Activated CD4-positive, alpha-beta T cell treated with anti-CD3 and anti-CD28 coated beads for 48 hours (primary cell): ENCODE results near the gene JMJD8.

Source experiments
- DNase-seq: peaks from one replicate; pipeline ENCODE4 v3.0.0-alpha.2; 2020

Gene JMJD8

GRCh38 chr16:684071-684794 is at the start of gene JMJD8:
JMJD8 (minus strand) TSS chr16:684334; CDS start chr16:684319, 15 bp downstream.
- peak; percentile 98 for DNase-seq

- DNase-seq: peak; percentile 54
Observed at GRCh38 chr16:733382-734207, 49.5 kb upstream of the JMJD8 start.

- DNase-seq: no peak
Observed at GRCh38 chr16:732936-733335, 48.8 kb upstream of the JMJD8 start.

- no peak for DNase-seq
Observed at GRCh38 chr16:732332-732731, 48.2 kb upstream of the JMJD8 start.

GRCh38 chr16:730666-731509 is 46.8 kb upstream of the JMJD8 start:
- no peak for DNase-seq

GRCh38 chr16:729768-730665 is 45.9 kb upstream of the JMJD8 start:
- DNase-seq: no peak

GRCh38 chr16:728890-729744 is 45.0 kb upstream of the JMJD8 start:
- no peak for DNase-seq

- peak; percentile 66 for DNase-seq
Observed at GRCh38 chr16:728131-728889, 44.2 kb upstream of the JMJD8 start.

GRCh38 chr16:727291-727977 is 43.3 kb upstream of the JMJD8 start:
- peak; percentile 43 for DNase-seq

- DNase-seq: peak; percentile 66
Observed at GRCh38 chr16:726438-727290, 42.5 kb upstream of the JMJD8 start, which contains the start of the genes CCDC78 and HAGHL. CCDC78 (minus strand) TSS chr16:726443; CDS start chr16:726367, 76 bp downstream. HAGHL (plus strand) TSS chr16:727106; CDS start chr16:727510, 404 bp downstream.

- DNase-seq: no peak
Observed at GRCh38 chr16:726188-726437, 42.0 kb upstream of the JMJD8 start.

GRCh38 chr16:725463-726187 is 41.5 kb upstream of the JMJD8 start:
- no peak for DNase-seq

GRCh38 chr16:725041-725376 is 40.9 kb upstream of the JMJD8 start:
- DNase-seq: no peak

GRCh38 chr16:724188-725040 is 40.3 kb upstream of the JMJD8 start:
- DNase-seq: no peak

- DNase-seq: no peak
Observed at GRCh38 chr16:723695-724094, 39.6 kb upstream of the JMJD8 start.

GRCh38 chr16:722835-723633 is 38.9 kb upstream of the JMJD8 start:
- no peak for DNase-seq
